IMR-90 (cell line): ENCODE results near the gene SAMSN1. TPM values are rescaled to one million over a fixed set of nuclear protein-coding genes. Genes with fewer than 3 reads are reported as not detected.

Source experiments
- ATAC-seq: fragments of 200-7000 bp; cut with Tn5 transposase; 2 replicates; pipeline ENCODE4 v1.9.1; 2020; ENCODE audit warnings: low read depth, mild to moderate bottlenecking, moderate library complexity
- BruUV-seq: library from RNA; stranded (reverse); fragments of 400-500 nt; replicated peaks from 2 replicates; lab custom pipeline; 2021; lab: Mats Ljungman, UMichigan
- CTCF ChIA-PET: fragments of 300-600 bp; formaldehyde crosslinking; extraction: SDS; loops from one replicate; lab custom pipeline; 2021; ENCODE audit warnings: antibody characterized with exemption; lab: Yijun Ruan, JAX
- POLR2A ChIA-PET: fragments of 300-600 bp; sonication (Branson Sonifier 250); formaldehyde crosslinking; loops from one replicate; lab custom pipeline; 2022; ENCODE audit warnings: antibody characterized with exemption; ENCODE audit not compliant: unreplicated experiment; lab: Charles Lee
- DNase-seq: peaks from one replicate; pipeline ENCODE4 v3.0.0; 2013
- H2AFZ ChIP-seq: replicated peaks from 2 replicates; pipeline ENCODE3; 2013; ENCODE audit warnings: low read length, mild to moderate bottlenecking; ENCODE audit not compliant: poor library complexity
- H2AK5ac ChIP-seq: 2 replicates; pipeline ENCODE4 v1.6.1; 2013; ENCODE audit warnings: low read depth, low read length, inconsistent platforms
- H2AK9ac ChIP-seq: replicated peaks from 2 replicates; pipeline ENCODE3; 2013; ENCODE audit warnings: mild to moderate bottlenecking, low read depth, low read length, moderate library complexity; ENCODE audit not compliant: poor library complexity
- H2BK120ac ChIP-seq: 2 replicates; pipeline ENCODE4 v1.6.1; 2013; ENCODE audit warnings: low read depth, low read length, inconsistent platforms
- H2BK15ac ChIP-seq: 3 replicates; pipeline ENCODE4 v1.6.1; 2013; ENCODE audit warnings: low read depth, low read length, inconsistent platforms
- H2BK20ac ChIP-seq: 2 replicates; pipeline ENCODE4 v1.6.1; 2013; ENCODE audit warnings: low read depth, mild to moderate bottlenecking, inconsistent platforms, low read length, moderate library complexity
- H2BK5ac ChIP-seq: 2 replicates; pipeline ENCODE4 v1.6.1; 2013; ENCODE audit warnings: mild to moderate bottlenecking, low read depth, low read length, inconsistent platforms; ENCODE audit not compliant: poor library complexity, severe bottlenecking
- H3K14ac ChIP-seq: replicated peaks from 2 replicates; pipeline ENCODE4 v1.6.1; 2013; ENCODE audit warnings: low read depth, low read length, inconsistent platforms
- H3K18ac ChIP-seq: 2 replicates; pipeline ENCODE4 v1.6.1; 2013; ENCODE audit warnings: low read depth, low read length, control low read depth
- H3K23ac ChIP-seq: 2 replicates; pipeline ENCODE4 v1.6.1; 2013; ENCODE audit warnings: low read depth, low read length, inconsistent platforms
- H3K27ac ChIP-seq: 2 replicates; pipeline ENCODE4 v1.5.1; 2013; ENCODE audit warnings: mild to moderate bottlenecking, control low read depth, low read length; ENCODE audit not compliant: insufficient read depth
- H3K27me3 ChIP-seq: 2 replicates; pipeline ENCODE4 v1.6.1; 2013; ENCODE audit warnings: low read length; ENCODE audit not compliant: control insufficient read depth, insufficient read depth
- H3K36me3 ChIP-seq: 2 replicates; pipeline ENCODE4 v1.6.1; 2013; ENCODE audit warnings: low read length, mixed read lengths; ENCODE audit not compliant: control insufficient read depth, insufficient read depth
- H3K4ac ChIP-seq: 2 replicates; pipeline ENCODE4 v1.6.1; 2013; ENCODE audit warnings: low read depth, low read length, inconsistent platforms
- H3K4me1 ChIP-seq: 2 replicates; pipeline ENCODE4 v1.6.1; 2013; ENCODE audit warnings: low read length, mixed read lengths; ENCODE audit not compliant: control insufficient read depth, insufficient read depth
- H3K4me2 ChIP-seq: 2 replicates; pipeline ENCODE4 v1.6.1; 2013; ENCODE audit warnings: low read depth, mild to moderate bottlenecking, control low read depth, low read length, moderate library complexity
- H3K4me3 ChIP-seq: 2 replicates; pipeline ENCODE4 v1.5.1; 2013; ENCODE audit warnings: low read depth, mild to moderate bottlenecking, control low read depth, low read length, moderate library complexity; ENCODE audit not compliant: insufficient read depth
- H3K56ac ChIP-seq: 2 replicates; pipeline ENCODE4 v1.6.1; 2013; ENCODE audit warnings: low read length, inconsistent platforms; ENCODE audit not compliant: insufficient read depth; ENCODE audit errors: extremely low read depth
- H3K79me1 ChIP-seq, 2 experiments: 2 replicates each; pipeline ENCODE4 v1.6.1; 2013; ENCODE audit warnings: low read length in 2 of 2, inconsistent platforms in 1 of 2, low read depth in 1 of 2
- H3K9ac ChIP-seq: 2 replicates; pipeline ENCODE4 v1.6.1; 2013; ENCODE audit warnings: low read depth, low read length, control low read depth
- H3K9me1 ChIP-seq: 2 replicates; pipeline ENCODE4 v1.6.1; 2013; ENCODE audit warnings: low read length, inconsistent platforms; ENCODE audit not compliant: insufficient read depth
- H3K9me3 ChIP-seq: 2 replicates; pipeline ENCODE4 v1.6.1; 2013; ENCODE audit warnings: low read length; ENCODE audit not compliant: control insufficient read depth, insufficient read depth
- H4K20me1 ChIP-seq: 2 replicates; pipeline ENCODE4 v1.6.1; 2013; ENCODE audit warnings: low read length, inconsistent platforms; ENCODE audit not compliant: insufficient read depth
- H4K5ac ChIP-seq: 2 replicates; pipeline ENCODE4 v1.6.1; 2013; ENCODE audit warnings: mild to moderate bottlenecking, low read depth, low read length, control low read depth
- H4K8ac ChIP-seq, 2 experiments: 2 replicates each; pipeline ENCODE4 v1.6.1; 2013; ENCODE audit warnings: low read depth in 2 of 2, low read length in 2 of 2, control low read depth in 1 of 2, inconsistent platforms in 1 of 2
- H4K91ac ChIP-seq: 2 replicates; pipeline ENCODE4 v1.6.1; 2013; ENCODE audit warnings: low read depth, low read length, inconsistent platforms; ENCODE audit not compliant: insufficient read depth
- MXI1 ChIP-seq: IDR thresholded peaks from 2 replicates; pipeline ENCODE4 v1.6.1; 2012; ENCODE audit warnings: low read depth, mild to moderate bottlenecking, low read length, moderate library complexity, borderline replicate concordance
- NFE2L2 ChIP-seq: fragments of 150-350 bp; IDR thresholded peaks from 2 replicates; pipeline ENCODE4 v1.6.1; 2016; ENCODE audit warnings: low read depth, mild to moderate bottlenecking, low read length
- RFX5 ChIP-seq: IDR thresholded peaks from 2 replicates; pipeline ENCODE4 v1.8.0; 2012; ENCODE audit warnings: low read depth, mild to moderate bottlenecking, low read length, moderate library complexity
- SMC3 ChIP-seq: fragments of 150-350 bp; IDR thresholded peaks from 2 replicates; pipeline ENCODE4 v1.6.1; 2016; ENCODE audit warnings: low read depth, mild to moderate bottlenecking, antibody characterized with exemption, low read length, moderate library complexity
- WGBS, 2 experiments: methylation state at CpG; one replicate each; pipeline versions ENCODE4 v1.1.5 to v1.1.7; 2013; ENCODE audit warnings: missing lambda C conversion rate in 2 of 2; ENCODE audit not compliant: insufficient read length in 1 of 2; ENCODE audit errors: extremely low coverage in 2 of 2; 5-methylcytosine and 5-hydroxymethylcytosine counted together
- dilution Hi-C: fragments of 300-500 bp; cut with HindIII; formaldehyde crosslinking; loops from one replicate; pipeline ENCODE4 v1.14.3; 2018; ENCODE audit warnings: low sequenced_read_pairs; ENCODE audit not compliant: unreplicated experiment
- in situ Hi-C: fragments of 300-500 bp; cut with MboI; formaldehyde crosslinking; loops from 3 replicates; pipeline ENCODE4 v1.14.3; 2019; ENCODE audit warnings: low sequenced_read_pairs, inconsistent platforms, mixed read lengths
- intact Hi-C: fragments of 100-400 bp; cut with micrococcal nuclease; formaldehyde crosslinking; loops from 2 replicates; pipeline ENCODE4 v1.10.0; 2022
- polyA plus RNA-seq, 3 experiments: library from polyadenylated mRNA; depleted of rRNA; stranded (reverse); fragments of >200 nt; gene quantifications; 2 replicates each; pipeline ENCODE4 v1.2.3, GENCODE V29; 2012; ENCODE audit warnings: low replicate concordance in 1 of 3
- total RNA-seq: library from RNA; depleted of rRNA; stranded (reverse); fragments of >200 nt; gene quantifications from 2 replicates; pipeline ENCODE4 v1.2.3, GENCODE V29; 2012

SAMSN1 gene
- total and polyA plus RNA-seq, 2 of the 4 experiments (the other 2 are of a cell fraction) = not detected

GRCh38 chr21:14493731-14494130, 52.4 kb downstream of the SAMSN1 start:
- ATAC-seq (no peak), DNase-seq (no peak)
- Histone ChIP-seq H3K18ac (no peak overlapping the region), H3K36me3 (no peaks in the 10 kb centered on the region), H4K8ac (no peak overlapping the region), H4K5ac (no peak overlapping the region), H3K9ac (no peak overlapping the region), H2BK20ac (no peak overlapping the region), H2AK9ac (no peak overlapping the region), H3K79me1 (no peaks in the 10 kb centered on the region), H3K14ac (no peak overlapping the region), H3K9me1 (no peaks in the 10 kb centered on the region), H2BK15ac (no peak overlapping the region), H3K23ac (no peak overlapping the region), H4K91ac (no peak overlapping the region), H2BK5ac (no peak overlapping the region), H3K4ac (no peak overlapping the region), H3K4me1 (no peaks in the 10 kb centered on the region), H3K27me3 (no peaks in the 10 kb centered on the region), H3K27ac (no peak overlapping the region), H3K4me2 (no peak overlapping the region), H3K56ac (no peak overlapping the region), H2AK5ac (no peak overlapping the region), H4K20me1 (no peaks in the 10 kb centered on the region), H3K4me3 (no peak overlapping the region), H2BK120ac (no peak overlapping the region), H2AFZ (no peak overlapping the region), H3K9me3 (no peaks in the 10 kb centered on the region)
- ChIA-PET POLR2A (no interaction called here), CTCF (no interaction called here)
- intact Hi-C loops (no loop called here), in situ Hi-C loops (no loop called here), dilution Hi-C loops (no loop called here)
- WGBS, 2 experiments = no CpG with 5 or more reads among the region's 2 CpGs
- TF ChIP-seq SMC3 (no peak), MXI1 (no peak), RFX5 (no peak), NFE2L2 (no peak)
- no TSS peak for BruUV-seq
